Erythroblast (primary cell): ENCODE data around the gene ECD.

ENCODE experiments used
- GATA1 ChIP-seq: IDR thresholded peaks from 2 replicates; pipeline ENCODE4 v1.6.1; 2011; ENCODE audit warnings: low read depth, mild to moderate bottlenecking, control low read depth, low read length, moderate library complexity
- POLR2A ChIP-seq: IDR thresholded peaks from 2 replicates; pipeline ENCODE4 v1.6.1; 2011; ENCODE audit warnings: mild to moderate bottlenecking, low read length

- no peak for TF ChIP-seq POLR2A
- TF ChIP-seq GATA1, result no peak
Observed at GRCh38 chr10:73163096-73163495, 4.7 kb downstream of the ECD start.
